ENCODE results near the gene HDGFL1. TPM values are rescaled to one million over a fixed set of nuclear protein-coding genes. Genes with fewer than 3 reads are reported as not detected.
A peak's percentile ranks its signal among the peaks of the same experiment; 100 is the strongest.

Gene HDGFL1
- total RNA-seq, 2 donors from 2014 or later = not detected

- Histone ChIP-seq H3K27me3 (replicated peaks; ENCODE audit: insufficient read depth) (no peaks in the 10 kb centered on the region), H3K36me3 (no peaks in the 10 kb centered on the region), H3K4me3 (no peak overlapping the region), H3K4me1 (ENCODE audit: control insufficient read depth in 1 of 2, low read depth in 2 of 2) (no peaks in the 10 kb centered on the region), H3K27ac (no peak overlapping the region), H3K9me3 (no peaks in the 10 kb centered on the region)
- DNase-seq (ENCODE audit: low spot score) = no peak
- no peak for ATAC-seq (ENCODE audit: insufficient number of reproducible peaks, low FRiP score, low read depth)
- TF ChIP-seq, protein P1, sequence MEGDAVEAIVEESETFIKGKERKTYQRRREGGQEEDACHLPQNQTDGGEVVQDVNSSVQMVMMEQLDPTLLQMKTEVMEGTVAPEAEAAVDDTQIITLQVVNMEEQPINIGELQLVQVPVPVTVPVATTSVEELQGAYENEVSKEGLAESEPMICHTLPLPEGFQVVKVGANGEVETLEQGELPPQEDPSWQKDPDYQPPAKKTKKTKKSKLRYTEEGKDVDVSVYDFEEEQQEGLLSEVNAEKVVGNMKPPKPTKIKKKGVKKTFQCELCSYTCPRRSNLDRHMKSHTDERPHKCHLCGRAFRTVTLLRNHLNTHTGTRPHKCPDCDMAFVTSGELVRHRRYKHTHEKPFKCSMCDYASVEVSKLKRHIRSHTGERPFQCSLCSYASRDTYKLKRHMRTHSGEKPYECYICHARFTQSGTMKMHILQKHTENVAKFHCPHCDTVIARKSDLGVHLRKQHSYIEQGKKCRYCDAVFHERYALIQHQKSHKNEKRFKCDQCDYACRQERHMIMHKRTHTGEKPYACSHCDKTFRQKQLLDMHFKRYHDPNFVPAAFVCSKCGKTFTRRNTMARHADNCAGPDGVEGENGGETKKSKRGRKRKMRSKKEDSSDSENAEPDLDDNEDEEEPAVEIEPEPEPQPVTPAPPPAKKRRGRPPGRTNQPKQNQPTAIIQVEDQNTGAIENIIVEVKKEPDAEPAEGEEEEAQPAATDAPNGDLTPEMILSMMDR (IDR thresholded peaks at IDR 0.05) = no peak
Measured at GRCh38 chr6:22536122-22536521, 33.2 kb upstream of the HDGFL1 start.

DNA sequence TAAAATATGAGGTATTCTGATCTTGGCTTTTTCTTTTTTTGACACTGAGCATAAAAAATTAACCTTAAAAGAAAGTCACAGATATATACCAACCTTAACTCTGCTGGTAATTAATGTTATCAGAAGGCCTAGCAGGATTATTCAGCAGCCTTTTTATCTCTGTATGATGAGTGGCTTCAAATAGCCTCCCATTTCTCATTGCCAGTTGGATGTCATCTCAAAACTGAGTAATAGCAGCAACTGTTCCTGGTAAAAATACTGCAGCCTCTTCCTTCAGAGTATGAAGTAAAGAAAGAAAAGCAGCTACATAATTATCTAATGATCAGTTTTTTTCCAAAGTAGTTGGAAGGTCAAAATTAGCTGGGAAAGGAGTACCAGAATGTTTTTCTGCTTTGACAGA is 24.9 kb upstream of the HDGFL1 start:
- Histone ChIP-seq H3K4me1 (ENCODE audit: control insufficient read depth in 1 of 2, low read depth in 2 of 2) (peaks cover 0 to 11% of the 10 kb centered on the region in 2 donors), H3K4me3 (no peak overlapping the region), H3K36me3 (no peaks in the 10 kb centered on the region), H3K27me3 (replicated peaks; ENCODE audit: insufficient read depth) (no peaks in the 10 kb centered on the region), H3K27ac (no peak overlapping the region), H3K9me3 (peaks cover 10% of the 10 kb centered on the region)
- TF ChIP-seq, protein P1 (IDR thresholded peaks at IDR 0.05) = no peak
- DNase-seq (ENCODE audit: low spot score) = no peak
- ATAC-seq (ENCODE audit: insufficient number of reproducible peaks, low FRiP score, low read depth) = no peak

DNA sequence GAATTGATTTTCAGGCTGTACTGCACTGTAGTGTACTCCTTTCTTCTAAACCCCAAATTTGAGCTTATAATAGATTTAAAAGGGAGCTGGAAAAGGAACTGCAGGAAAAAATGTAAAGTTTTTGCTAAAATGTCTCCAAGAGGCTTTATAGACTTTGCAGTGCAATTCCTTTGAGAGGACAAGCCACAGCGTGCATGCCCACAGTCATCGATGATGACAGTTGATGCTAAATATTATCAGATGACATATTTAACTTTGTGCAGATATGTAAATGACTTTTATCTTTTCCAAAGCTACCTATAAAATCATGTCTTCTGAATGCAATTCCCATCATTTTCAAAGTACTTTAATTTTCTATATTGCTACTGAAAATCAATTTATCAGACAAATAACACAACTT is 24.3 kb upstream of the HDGFL1 start:
- TF ChIP-seq, protein P1 (IDR thresholded peaks at IDR 0.05) = no peak
- no peak overlapping the region for H3K27ac ChIP-seq
- ATAC-seq (ENCODE audit: insufficient number of reproducible peaks, low FRiP score, low read depth) (no peak), DNase-seq (ENCODE audit: low spot score) (no peak)
- peaks cover 10% of the 10 kb centered on the region for H3K9me3 ChIP-seq
- H3K36me3 ChIP-seq = no peaks in the 10 kb centered on the region
- H3K27me3 ChIP-seq (replicated peaks; ENCODE audit: insufficient read depth) = no peaks in the 10 kb centered on the region
- peaks cover 0 to 11% of the 10 kb centered on the region in 2 donors for H3K4me1 ChIP-seq (ENCODE audit: control insufficient read depth in 1 of 2, low read depth in 2 of 2)
- no peak overlapping the region for H3K4me3 ChIP-seq

DNA sequence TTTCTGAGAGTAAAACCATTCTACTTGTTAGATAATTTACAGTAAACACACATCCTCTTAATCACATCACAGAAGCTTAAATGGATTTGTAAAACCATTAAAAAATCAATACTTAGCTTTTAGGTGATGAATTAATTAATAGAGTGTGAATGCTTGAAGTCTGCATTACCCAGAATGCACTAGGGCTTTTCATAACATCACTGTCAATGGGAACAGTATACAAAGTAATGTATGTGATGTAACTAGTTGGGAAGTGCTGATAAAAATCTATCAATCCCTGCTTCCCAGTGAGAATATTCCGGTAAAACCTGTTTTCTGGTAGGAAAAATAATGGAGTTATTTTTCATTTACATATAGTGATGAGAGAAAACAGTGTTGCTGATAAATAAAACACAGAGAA is 23.1 kb upstream of the HDGFL1 start:
- Histone ChIP-seq H3K9me3 (peaks cover 10% of the 10 kb centered on the region), H3K36me3 (no peaks in the 10 kb centered on the region), H3K27ac (no peak overlapping the region), H3K27me3 (replicated peaks; ENCODE audit: insufficient read depth) (no peaks in the 10 kb centered on the region), H3K4me3 (no peak overlapping the region), H3K4me1 (ENCODE audit: control insufficient read depth in 1 of 2, low read depth in 2 of 2) (peaks cover 0 to 15% of the 10 kb centered on the region in 2 donors)
- TF ChIP-seq, protein P1 (IDR thresholded peaks at IDR 0.05) = no peak
- ATAC-seq (ENCODE audit: insufficient number of reproducible peaks, low FRiP score, low read depth) (no peak), DNase-seq (ENCODE audit: low spot score) (no peak)

DNA sequence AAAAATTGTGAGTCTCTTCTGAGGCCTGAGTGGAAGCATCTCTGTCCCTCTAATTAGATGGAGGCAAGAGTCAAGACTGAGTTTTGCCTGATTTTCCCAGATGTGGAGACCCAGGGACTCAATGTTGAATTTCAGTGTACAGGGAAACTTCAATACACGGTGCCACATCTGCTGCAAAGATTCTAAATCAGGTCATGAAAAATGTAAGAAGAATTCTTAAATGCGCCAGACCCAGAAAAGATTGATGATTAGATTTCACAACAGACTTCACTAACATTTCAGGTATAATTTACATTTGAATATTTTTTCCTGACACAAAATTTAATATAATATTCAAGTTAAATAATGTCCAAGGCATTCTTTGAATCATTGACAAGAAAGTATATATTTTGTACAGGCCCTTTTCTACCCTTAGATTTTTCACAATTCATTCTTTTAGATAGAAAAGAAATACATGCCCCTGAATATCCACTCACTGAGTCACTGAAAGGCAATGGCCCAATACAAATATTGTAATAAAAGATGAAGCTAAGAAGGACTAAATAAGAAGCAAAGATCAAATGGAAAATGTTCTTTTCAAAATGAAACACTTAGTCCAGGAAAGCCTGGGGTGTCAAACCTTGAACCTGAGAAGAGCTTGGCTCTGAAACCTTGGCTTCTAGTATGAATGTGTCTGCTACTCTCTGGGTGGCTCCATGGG is 18.2 kb upstream of the HDGFL1 start:
- no peaks in the 10 kb centered on the region for H3K9me3 ChIP-seq
- peaks cover 3 to 13% of the 10 kb centered on the region in 2 donors for H3K4me1 ChIP-seq (ENCODE audit: control insufficient read depth in 1 of 2, low read depth in 2 of 2)
- no peaks in the 10 kb centered on the region for H3K36me3 ChIP-seq
- TF ChIP-seq, protein P1 (IDR thresholded peaks at IDR 0.05) = no peak
- H3K4me3 ChIP-seq = no peak overlapping the region
- ATAC-seq (ENCODE audit: insufficient number of reproducible peaks, low FRiP score, low read depth) (no peak), DNase-seq (ENCODE audit: low spot score) (no peak)
- H3K27me3 ChIP-seq (replicated peaks; ENCODE audit: insufficient read depth) = no peaks in the 10 kb centered on the region
- peak overlapping the region; percentile 13 to 37 for H3K27ac ChIP-seq
